ENCODE results near the gene COTL1.

Gene COTL1

DNA sequence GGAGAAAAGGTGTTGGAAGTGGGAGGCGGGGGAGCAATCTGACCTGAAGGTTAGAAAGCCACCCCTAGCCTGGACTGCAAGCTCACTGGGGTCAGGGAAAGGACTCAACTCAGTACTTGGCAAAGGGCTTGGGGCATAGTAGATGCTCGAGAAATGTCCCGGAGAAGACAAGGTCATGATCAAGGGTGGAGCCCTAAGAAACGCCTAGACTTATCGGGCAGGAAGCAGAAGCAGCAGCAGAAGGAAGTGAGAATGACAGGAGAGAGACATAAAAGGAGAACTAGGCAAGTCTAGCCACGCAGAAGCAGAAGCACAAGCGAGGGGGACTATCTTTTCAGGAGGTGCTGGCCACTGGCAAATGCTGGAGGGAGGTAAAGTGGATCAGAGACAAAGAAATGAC, 10.2 kb downstream of the COTL1 start:
- Histone ChIP-seq H3K9me2 (replicated peaks; ENCODE audit: low read depth, low read length) (no peaks in the 10 kb centered on the region), H3K4me3 (ENCODE audit: low read length, poor library complexity, severe bottlenecking) (no peak overlapping the region), H2AFZ (ENCODE audit: low read length) (no peak overlapping the region; the same call in 1 of the 2 replicates), H3K27me3 (ENCODE audit: insufficient read depth, low read length, poor library complexity, severe bottlenecking) (no peaks in the 10 kb centered on the region), H3F3A (ENCODE audit: low read depth) (no peaks in the 10 kb centered on the region), H3K4me1 (ENCODE audit: insufficient read depth, low read length, poor library complexity, severe bottlenecking) (peaks cover 14% of the 10 kb centered on the region), H3K9ac (ENCODE audit: low read depth, low read length, poor library complexity, severe bottlenecking) (no peak overlapping the region), H3K79me2 (ENCODE audit: insufficient read depth, low read length) (no peaks in the 10 kb centered on the region), H3K9me3 (ENCODE audit: insufficient read depth, low read depth, low read length) (peaks cover 3% of the 10 kb centered on the region; the same call in 1 of the 2 replicates), H3K4me2 (ENCODE audit: low read depth, low read length, poor library complexity, severe bottlenecking) (peak overlapping the region; percentile 33), H3K36me3 (ENCODE audit: insufficient read depth, low read length) (no peaks in the 10 kb centered on the region), H4K20me1 (ENCODE audit: insufficient read depth, low read length, poor library complexity, severe bottlenecking) (no peaks in the 10 kb centered on the region)
- no peak for TF ChIP-seq EZH2phosphoT487 (IDR thresholded peaks at IDR 0.05; ENCODE audit: borderline replicate concordance)
- TF ChIP-seq, protein P1, sequence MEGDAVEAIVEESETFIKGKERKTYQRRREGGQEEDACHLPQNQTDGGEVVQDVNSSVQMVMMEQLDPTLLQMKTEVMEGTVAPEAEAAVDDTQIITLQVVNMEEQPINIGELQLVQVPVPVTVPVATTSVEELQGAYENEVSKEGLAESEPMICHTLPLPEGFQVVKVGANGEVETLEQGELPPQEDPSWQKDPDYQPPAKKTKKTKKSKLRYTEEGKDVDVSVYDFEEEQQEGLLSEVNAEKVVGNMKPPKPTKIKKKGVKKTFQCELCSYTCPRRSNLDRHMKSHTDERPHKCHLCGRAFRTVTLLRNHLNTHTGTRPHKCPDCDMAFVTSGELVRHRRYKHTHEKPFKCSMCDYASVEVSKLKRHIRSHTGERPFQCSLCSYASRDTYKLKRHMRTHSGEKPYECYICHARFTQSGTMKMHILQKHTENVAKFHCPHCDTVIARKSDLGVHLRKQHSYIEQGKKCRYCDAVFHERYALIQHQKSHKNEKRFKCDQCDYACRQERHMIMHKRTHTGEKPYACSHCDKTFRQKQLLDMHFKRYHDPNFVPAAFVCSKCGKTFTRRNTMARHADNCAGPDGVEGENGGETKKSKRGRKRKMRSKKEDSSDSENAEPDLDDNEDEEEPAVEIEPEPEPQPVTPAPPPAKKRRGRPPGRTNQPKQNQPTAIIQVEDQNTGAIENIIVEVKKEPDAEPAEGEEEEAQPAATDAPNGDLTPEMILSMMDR (conservative IDR thresholded peaks at IDR 0.05; ENCODE audit: low read length) = no peak

DNA sequence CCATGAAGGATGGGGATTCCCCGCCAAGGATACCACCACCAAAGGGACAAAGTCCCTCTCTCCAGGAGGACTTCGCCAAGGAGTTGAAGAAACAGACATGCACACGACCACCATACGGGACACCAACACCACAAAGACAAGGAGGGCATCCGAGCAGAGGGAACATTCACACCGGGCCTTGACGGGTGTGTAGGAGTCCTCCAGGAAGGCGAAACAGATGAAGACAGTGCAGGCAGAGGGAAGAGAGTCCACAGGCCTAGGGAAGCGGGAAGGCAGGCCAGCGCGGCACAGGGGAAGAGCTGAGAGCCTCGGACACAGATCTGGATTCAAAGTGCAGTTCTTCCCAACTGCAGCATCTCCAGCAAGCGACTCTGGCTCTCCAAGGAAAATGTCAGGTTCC, 10.8 kb downstream of the COTL1 start:
- Histone ChIP-seq H3K4me3 (ENCODE audit: low read length, poor library complexity, severe bottlenecking) (no peak overlapping the region), H3K79me2 (ENCODE audit: insufficient read depth, low read length) (no peaks in the 10 kb centered on the region), H3K9ac (ENCODE audit: low read depth, low read length, poor library complexity, severe bottlenecking) (no peak overlapping the region), H3K27me3 (ENCODE audit: insufficient read depth, low read length, poor library complexity, severe bottlenecking) (no peaks in the 10 kb centered on the region), H3F3A (ENCODE audit: low read depth) (no peaks in the 10 kb centered on the region), H3K36me3 (ENCODE audit: insufficient read depth, low read length) (no peaks in the 10 kb centered on the region), H2AFZ (ENCODE audit: low read length) (no peak overlapping the region), H4K20me1 (ENCODE audit: insufficient read depth, low read length, poor library complexity, severe bottlenecking) (no peaks in the 10 kb centered on the region), H3K4me2 (ENCODE audit: low read depth, low read length, poor library complexity, severe bottlenecking) (no peak overlapping the region), H3K9me3 (ENCODE audit: insufficient read depth, low read depth, low read length) (peaks cover 3% of the 10 kb centered on the region; the same call in 1 of the 2 replicates), H3K9me2 (replicated peaks; ENCODE audit: low read depth, low read length) (no peaks in the 10 kb centered on the region), H3K4me1 (ENCODE audit: insufficient read depth, low read length, poor library complexity, severe bottlenecking) (peaks cover 14% of the 10 kb centered on the region)
- TF ChIP-seq, protein P1 (conservative IDR thresholded peaks at IDR 0.05; ENCODE audit: low read length) = no peak
- no peak for TF ChIP-seq EZH2phosphoT487 (IDR thresholded peaks at IDR 0.05; ENCODE audit: borderline replicate concordance)

DNA sequence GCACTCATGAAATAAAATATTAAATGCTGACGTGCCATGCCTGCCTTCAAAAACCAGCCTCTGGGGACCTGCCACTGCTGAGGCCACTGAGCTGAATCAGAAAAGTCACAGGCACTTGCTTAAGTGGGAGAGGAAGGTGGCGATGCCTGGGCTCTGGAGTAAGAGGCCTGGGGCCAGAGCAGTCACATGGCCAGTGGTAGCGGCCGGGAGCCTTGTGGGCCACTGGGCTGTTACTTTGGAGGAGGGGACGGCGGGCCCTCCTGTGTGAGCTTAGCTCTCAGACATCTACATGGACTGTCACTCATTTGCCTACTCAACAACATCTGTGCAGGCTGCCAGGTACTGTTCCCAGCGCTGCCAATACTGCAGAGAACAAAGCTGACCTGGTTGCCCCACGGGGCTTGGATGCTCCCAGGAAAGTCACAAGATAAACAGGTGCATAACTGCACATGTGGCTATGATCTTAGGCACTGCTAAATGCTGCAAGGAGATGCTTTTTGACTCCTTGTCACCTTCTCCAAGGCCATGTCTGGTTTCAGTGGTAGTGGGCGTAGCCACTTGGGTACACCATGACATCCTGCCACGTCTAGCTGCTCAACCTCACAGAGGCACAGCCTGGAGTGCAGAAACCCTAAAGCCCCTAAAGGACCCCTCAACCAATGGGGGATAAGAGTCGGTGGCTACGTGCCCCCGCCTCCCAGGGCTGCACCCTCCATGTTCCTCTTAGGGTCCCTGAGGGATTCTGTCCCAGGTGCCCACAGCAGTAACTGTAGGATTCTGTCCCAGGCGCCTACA, 11.6 kb downstream of the COTL1 start:
- no peaks in the 10 kb centered on the region for H3K27me3 ChIP-seq (ENCODE audit: insufficient read depth, low read length, poor library complexity, severe bottlenecking)
- no peaks in the 10 kb centered on the region for H3K9me2 ChIP-seq (replicated peaks; ENCODE audit: low read depth, low read length)
- peaks cover 14% of the 10 kb centered on the region for H3K4me1 ChIP-seq (ENCODE audit: insufficient read depth, low read length, poor library complexity, severe bottlenecking)
- no peak overlapping the region for H3K4me2 ChIP-seq (ENCODE audit: low read depth, low read length, poor library complexity, severe bottlenecking)
- peaks cover 3% of the 10 kb centered on the region; the same call in 1 of the 2 replicates for H3K9me3 ChIP-seq (ENCODE audit: insufficient read depth, low read depth, low read length)
- H2AFZ ChIP-seq (ENCODE audit: low read length) = no peak overlapping the region
- H3K79me2 ChIP-seq (ENCODE audit: insufficient read depth, low read length) = no peaks in the 10 kb centered on the region
- TF ChIP-seq, protein P1 (conservative IDR thresholded peaks at IDR 0.05; ENCODE audit: low read length) = no peak
- TF ChIP-seq EZH2phosphoT487 (IDR thresholded peaks at IDR 0.05; ENCODE audit: borderline replicate concordance) = no peak
- no peaks in the 10 kb centered on the region for H3K36me3 ChIP-seq (ENCODE audit: insufficient read depth, low read length)
- H3K4me3 ChIP-seq (ENCODE audit: low read length, poor library complexity, severe bottlenecking) = no peak overlapping the region
- H3K9ac ChIP-seq (ENCODE audit: low read depth, low read length, poor library complexity, severe bottlenecking) = no peak overlapping the region
- H3F3A ChIP-seq (ENCODE audit: low read depth) = no peaks in the 10 kb centered on the region
- no peaks in the 10 kb centered on the region for H4K20me1 ChIP-seq (ENCODE audit: insufficient read depth, low read length, poor library complexity, severe bottlenecking)

All from Loucy (cell line).